ENCODE data around the gene ATXN1L.

Gene ATXN1L

DNA sequence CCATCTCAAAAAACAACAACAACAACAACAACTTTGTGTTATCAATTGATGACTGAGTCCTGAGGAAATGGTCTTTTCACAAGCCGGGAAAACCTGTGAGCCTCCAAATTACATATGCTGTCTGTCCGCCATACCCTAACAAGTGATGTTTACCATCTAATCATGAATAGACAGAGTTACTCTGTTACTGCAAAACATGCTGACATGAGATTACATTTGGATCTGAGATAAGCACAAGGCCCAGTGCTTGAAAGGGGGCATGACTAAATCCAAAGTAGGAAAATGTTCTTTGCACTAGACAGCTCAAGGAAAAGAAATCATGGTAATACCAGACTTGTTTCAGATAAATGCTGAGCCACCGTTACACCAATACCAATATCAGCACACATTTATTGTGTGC lies 8.6 kb upstream of the ATXN1L start:
- ATAC-seq (no peak), DNase-seq (ENCODE audit: low spot score in 2 of 2) (no peak)
- Mint-ChIP-seq H3K27ac (no peak overlapping the region), H3K4me3 (no peak overlapping the region), H3K9me3 (no peaks in the 10 kb centered on the region), H3K36me3 (no peaks in the 10 kb centered on the region), H3K4me1 (peaks cover 4% of the 10 kb centered on the region)

DNA sequence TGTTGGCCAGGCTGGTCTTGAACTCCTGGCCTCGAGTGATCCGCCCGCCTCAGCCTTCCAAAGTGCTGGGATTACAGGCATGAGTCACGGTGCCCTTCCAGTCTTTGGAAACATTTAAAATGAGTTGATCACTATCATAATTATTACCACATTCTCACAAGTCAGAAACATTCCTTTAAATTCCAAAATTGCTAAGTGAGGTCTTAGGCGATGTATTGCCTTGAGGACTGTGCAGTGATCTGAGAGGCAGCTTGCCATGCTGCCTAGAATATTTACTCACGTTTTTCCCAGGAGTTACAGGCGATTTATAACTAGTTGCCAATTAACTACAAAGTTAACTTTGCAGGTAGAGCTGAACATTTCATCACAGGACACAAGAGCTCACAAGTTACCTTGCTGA lies 5.7 kb upstream of the ATXN1L start:
- Mint-ChIP-seq H3K9me3 (no peaks in the 10 kb centered on the region), H3K4me1 (peaks cover 18% of the 10 kb centered on the region), H3K4me3 (no peak overlapping the region), H3K36me3 (peaks cover 1% of the 10 kb centered on the region), H3K27ac (no peak overlapping the region)
- ATAC-seq (no peak), DNase-seq (ENCODE audit: low spot score in 2 of 2) (no peak)

DNA sequence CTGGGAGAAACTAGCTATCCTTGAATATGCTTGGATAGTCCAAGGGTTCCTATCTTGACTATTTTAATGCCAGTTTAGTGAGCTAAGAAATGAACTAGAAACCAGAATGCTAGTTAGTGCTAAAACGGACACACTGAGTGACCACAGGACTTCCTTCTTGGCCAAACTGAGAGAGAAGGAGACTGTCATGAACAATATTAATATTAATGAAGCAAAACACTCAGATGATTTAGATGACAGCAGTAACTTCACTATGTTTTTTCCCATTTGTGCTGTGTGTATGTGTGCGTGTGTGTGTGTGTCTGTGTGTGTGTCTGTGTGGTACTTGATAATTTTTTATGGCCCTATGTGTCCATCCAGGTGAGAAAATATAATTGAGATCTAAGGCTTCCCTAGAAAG lies 2.2 kb upstream of the ATXN1L start:
- Mint-ChIP-seq H3K4me1 (peaks cover 45% of the 10 kb centered on the region), H3K9me3 (no peaks in the 10 kb centered on the region), H3K36me3 (peaks cover 28% of the 10 kb centered on the region), H3K27ac (no peak overlapping the region), H3K4me3 (no peak overlapping the region)
- DNase-seq (ENCODE audit: low spot score in 2 of 2) (no peak), ATAC-seq (no peak)

DNA sequence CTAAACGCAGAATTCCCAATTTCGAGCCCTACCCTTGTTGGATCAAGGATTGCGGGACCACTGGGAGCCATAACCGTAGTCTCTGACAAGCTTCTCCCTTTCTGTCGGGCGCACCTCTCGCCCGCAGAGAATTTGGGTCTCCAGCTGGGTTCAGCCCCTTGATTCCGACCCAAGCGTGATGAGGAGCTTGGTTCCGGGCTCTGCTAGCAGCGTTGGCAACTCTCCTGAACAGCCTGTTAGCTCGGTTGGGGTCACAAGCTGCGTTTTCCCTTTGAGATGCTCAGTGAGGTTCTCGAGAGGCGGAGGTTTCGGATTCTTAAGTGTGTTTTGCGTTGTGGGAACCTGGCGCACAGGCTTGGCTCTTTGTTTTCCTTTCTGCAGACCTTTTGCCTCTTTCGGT lies 655 bp downstream of the ATXN1L start:
- H3K36me3 Mint-ChIP-seq, result peaks cover 57% of the 10 kb centered on the region
- peak overlapping the region; percentile 90 for H3K4me3 Mint-ChIP-seq
- no peaks in the 10 kb centered on the region for H3K9me3 Mint-ChIP-seq
- DNase-seq (ENCODE audit: low spot score in 2 of 2) (no peak), ATAC-seq (no peak)
- peaks cover 64% of the 10 kb centered on the region for H3K4me1 Mint-ChIP-seq
- H3K27ac Mint-ChIP-seq, result peak overlapping the region; percentile 97

DNA sequence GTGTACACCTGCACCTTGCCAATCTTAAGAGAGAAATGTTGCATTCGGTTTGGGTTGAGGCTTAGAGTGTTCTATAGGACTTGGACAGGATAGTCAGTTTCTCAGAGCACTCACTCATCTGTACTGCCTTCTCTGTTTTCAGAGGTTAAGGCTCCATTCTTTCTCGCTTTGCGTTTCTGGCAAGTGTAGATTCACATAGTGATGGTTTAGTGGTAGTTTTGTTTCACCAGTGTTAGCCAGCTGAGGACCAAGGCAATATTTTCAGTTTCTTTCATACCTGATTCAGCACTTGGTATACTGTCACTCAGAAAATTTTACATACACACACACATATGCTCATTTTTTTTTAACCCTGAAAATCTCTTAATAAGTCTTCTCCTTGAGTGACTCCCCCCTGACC lies 1.3 kb downstream of the ATXN1L start:
- H3K4me3 Mint-ChIP-seq, result peak overlapping the region; percentile 90
- H3K9me3 Mint-ChIP-seq, result no peaks in the 10 kb centered on the region
- peaks cover 60% of the 10 kb centered on the region for H3K36me3 Mint-ChIP-seq
- DNase-seq (ENCODE audit: low spot score in 2 of 2) (no peak), ATAC-seq (no peak)
- peak overlapping the region; percentile 97 for H3K27ac Mint-ChIP-seq
- H3K4me1 Mint-ChIP-seq, result peaks cover 67% of the 10 kb centered on the region

DNA sequence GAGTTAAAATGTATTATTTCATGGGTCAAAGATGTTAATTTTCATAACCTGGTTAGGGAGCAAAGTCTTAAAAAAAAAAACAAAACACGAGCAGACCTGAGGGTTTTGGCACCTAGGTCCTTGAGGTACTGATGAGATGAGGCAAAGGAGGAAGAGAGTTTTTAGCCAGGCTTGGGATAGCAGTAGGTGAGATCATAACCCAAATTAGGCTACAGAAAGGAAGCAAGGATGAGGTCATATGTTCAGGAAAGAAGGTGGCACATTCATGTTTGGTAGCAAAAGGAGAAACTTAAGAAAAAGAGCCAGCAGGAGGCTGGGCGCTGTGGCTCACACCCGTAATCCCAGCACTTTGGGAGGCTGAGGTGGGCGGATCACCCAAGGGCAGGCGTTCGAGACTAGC lies 2.8 kb downstream of the ATXN1L start:
- Mint-ChIP-seq H3K4me3 (no peak overlapping the region), H3K4me1 (peaks cover 72% of the 10 kb centered on the region), H3K27ac (no peak overlapping the region), H3K36me3 (peaks cover 73% of the 10 kb centered on the region), H3K9me3 (no peaks in the 10 kb centered on the region)
- no peak for ATAC-seq
- no peak for DNase-seq (ENCODE audit: low spot score in 2 of 2)

DNA sequence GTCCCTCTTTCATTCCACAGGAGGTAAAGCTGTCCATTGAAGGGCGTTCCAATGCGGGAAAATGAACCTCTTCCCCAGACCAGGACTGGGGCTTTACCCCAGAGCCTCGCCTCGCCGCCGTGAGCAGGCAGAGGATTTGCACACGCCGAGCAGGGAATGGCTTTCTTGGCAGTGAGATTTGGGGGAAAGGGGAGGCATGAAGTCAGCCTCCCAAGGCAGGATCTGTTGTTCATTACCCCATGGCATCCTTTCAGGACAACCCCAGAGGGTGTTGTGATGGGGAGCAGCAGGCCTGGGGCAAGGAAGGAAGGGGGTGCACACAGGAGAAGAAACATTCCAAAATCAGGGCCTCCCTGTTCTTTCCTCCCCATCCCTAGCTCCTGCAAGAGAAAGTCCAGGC lies 6.0 kb downstream of the ATXN1L start:
- Mint-ChIP-seq H3K27ac (peak overlapping the region; percentile 91), H3K4me3 (no peak overlapping the region), H3K9me3 (no peaks in the 10 kb centered on the region), H3K36me3 (peaks cover 79% of the 10 kb centered on the region), H3K4me1 (peaks cover 90% of the 10 kb centered on the region)
- no peak for ATAC-seq
- DNase-seq (ENCODE audit: low spot score in 2 of 2), result no peak

DNA sequence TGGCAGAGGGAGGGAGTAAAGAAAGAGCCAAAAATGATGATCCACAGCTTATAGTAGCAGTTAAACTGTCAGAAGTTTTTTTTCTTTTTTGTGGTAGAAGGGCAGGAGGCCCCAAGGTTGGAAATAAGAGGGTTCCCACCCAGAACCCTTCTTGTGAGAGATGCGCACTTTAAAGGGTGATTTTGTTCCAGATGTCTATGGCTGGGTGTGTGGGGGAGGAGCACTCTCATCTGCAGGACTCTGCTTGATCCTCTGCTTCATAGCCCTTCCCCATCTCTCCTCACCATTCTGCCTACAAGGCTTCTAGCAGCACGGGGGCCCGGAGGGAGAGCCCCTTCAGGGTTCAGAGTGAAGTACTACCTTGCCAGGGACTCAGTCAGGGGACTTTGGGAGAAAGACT lies 6.4 kb downstream of the ATXN1L start:
- Mint-ChIP-seq H3K4me1 (peaks cover 90% of the 10 kb centered on the region), H3K27ac (peak overlapping the region; percentile 91), H3K9me3 (no peaks in the 10 kb centered on the region), H3K4me3 (no peak overlapping the region), H3K36me3 (peaks cover 79% of the 10 kb centered on the region)
- DNase-seq (ENCODE audit: low spot score in 2 of 2) (no peak), ATAC-seq (no peak)

DNA sequence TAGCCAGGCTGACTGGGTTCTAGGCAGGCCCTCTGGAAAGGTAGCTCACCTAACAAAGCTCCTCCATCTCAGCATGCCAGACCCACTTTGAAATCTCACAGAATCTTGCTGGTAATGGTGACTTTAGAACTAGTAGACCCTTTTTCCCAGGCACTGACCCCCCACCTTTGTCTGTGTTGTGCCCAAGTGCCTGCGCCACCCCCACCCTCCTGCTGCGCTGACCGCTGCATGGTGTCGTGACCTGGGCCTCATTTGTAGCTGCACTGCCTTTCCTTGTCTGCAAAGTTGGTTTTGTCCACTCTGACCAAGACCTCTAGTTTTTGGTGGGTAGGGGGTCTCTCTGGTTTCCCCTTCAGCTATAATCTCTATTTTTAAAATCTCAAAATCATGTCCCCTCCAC lies 6.8 kb downstream of the ATXN1L start:
- Mint-ChIP-seq H3K9me3 (no peaks in the 10 kb centered on the region), H3K4me3 (no peak overlapping the region), H3K27ac (peak overlapping the region; percentile 91), H3K36me3 (peaks cover 79% of the 10 kb centered on the region), H3K4me1 (peaks cover 90% of the 10 kb centered on the region)
- ATAC-seq, result no peak
- no peak for DNase-seq (ENCODE audit: low spot score in 2 of 2)

DNA sequence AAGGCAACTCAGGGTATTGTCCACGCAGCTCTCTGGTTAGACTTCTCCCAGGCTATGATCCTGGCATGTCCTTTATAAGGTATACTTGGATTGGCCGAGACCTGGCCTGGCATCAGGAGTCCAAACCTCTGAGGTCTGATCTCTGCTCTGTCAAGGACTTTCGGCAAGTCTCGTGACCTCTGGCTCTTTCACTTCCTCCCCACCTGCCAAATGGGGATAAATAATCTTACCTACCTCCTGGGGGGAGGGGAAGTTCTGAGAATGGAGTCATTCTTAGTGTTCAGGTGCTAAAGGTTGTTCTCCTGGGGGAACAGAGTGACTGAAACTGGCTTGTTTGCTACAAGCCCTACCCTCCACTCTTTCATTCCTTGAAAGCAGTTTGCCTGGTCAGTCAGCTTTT lies 7.6 kb downstream of the ATXN1L start:
- DNase-seq (ENCODE audit: low spot score in 2 of 2), result no peak
- Mint-ChIP-seq H3K36me3 (peaks cover 76% of the 10 kb centered on the region), H3K9me3 (no peaks in the 10 kb centered on the region), H3K4me1 (peaks cover 81% of the 10 kb centered on the region), H3K4me3 (no peak overlapping the region), H3K27ac (peak overlapping the region; percentile 91)
- ATAC-seq, result no peak

DNA sequence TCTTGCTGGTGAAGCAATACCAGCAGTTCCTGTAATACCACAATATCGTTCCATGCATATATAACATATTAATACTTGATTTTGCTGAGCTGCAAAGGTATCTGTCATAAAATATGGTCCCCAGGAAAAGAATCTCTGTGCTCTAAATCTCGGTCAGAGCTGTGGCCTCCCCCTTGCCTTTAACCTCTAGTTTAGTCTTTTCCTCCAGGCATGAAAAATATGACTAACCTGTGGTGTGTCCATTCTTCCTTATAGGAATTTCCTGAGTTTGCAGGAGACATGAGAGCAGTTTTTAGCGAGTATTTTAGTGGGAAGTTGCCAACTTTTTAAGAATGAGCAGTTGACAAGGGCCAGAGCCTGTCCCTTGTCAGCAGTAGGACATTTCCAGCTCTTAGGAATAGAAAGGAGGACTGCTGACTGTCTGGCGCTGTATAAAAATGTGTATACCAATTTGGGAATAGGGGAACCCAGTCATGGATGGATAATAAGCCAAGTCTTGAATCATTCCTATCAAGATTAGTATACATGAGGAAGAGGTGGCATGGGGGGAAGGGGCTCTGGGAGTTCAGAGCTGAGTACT lies 8.7 kb downstream of the ATXN1L start:
- no peak for DNase-seq (ENCODE audit: low spot score in 2 of 2)
- peaks cover 73% of the 10 kb centered on the region for H3K4me1 Mint-ChIP-seq
- ATAC-seq, result no peak
- no peak overlapping the region for H3K4me3 Mint-ChIP-seq
- peaks cover 75% of the 10 kb centered on the region for H3K36me3 Mint-ChIP-seq
- H3K27ac Mint-ChIP-seq, result peak overlapping the region; percentile 91
- no peaks in the 10 kb centered on the region for H3K9me3 Mint-ChIP-seq

DNA sequence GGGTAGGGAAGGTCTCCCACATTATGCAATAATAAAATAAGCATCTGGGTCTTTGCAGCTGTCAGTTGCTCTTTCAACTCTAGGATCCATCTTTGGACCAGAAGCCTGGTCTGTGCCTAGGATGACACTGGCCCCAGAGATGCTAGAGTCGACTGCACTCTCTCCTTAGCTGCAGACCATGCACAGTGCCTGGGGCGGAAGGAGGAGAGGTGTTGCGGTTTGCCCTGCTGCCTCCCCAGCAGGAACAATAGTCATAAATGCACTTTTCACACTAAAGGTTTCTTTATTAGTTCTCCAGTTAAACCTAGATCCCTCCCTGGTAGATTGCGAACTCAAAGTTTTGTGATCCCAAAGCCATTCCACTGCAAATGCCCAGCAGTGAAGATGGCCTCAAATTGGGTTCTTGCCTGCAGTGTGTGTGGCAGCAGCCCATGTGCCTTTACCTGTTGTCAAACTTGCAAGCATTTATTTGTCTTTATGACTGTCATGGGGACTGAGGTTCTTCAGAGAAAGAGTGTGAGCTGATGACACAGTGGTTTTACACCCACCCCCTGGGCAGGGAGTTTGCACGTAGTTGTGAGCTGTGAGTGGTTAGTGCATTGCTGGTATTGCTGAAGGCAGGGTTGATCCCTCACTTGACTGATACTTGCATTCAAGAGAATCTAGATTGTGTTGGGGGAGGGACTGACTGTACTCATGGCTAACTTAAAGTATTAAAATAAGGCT lies 10.3 kb downstream of the ATXN1L start:
- Mint-ChIP-seq H3K9me3 (no peaks in the 10 kb centered on the region), H3K36me3 (peaks cover 70% of the 10 kb centered on the region), H3K4me3 (peak overlapping the region; percentile 60), H3K27ac (peak overlapping the region; percentile 91), H3K4me1 (peaks cover 68% of the 10 kb centered on the region)
- DNase-seq (ENCODE audit: low spot score in 2 of 2) (peak; percentile 34 to 86), ATAC-seq (peak; percentile 97)

DNA sequence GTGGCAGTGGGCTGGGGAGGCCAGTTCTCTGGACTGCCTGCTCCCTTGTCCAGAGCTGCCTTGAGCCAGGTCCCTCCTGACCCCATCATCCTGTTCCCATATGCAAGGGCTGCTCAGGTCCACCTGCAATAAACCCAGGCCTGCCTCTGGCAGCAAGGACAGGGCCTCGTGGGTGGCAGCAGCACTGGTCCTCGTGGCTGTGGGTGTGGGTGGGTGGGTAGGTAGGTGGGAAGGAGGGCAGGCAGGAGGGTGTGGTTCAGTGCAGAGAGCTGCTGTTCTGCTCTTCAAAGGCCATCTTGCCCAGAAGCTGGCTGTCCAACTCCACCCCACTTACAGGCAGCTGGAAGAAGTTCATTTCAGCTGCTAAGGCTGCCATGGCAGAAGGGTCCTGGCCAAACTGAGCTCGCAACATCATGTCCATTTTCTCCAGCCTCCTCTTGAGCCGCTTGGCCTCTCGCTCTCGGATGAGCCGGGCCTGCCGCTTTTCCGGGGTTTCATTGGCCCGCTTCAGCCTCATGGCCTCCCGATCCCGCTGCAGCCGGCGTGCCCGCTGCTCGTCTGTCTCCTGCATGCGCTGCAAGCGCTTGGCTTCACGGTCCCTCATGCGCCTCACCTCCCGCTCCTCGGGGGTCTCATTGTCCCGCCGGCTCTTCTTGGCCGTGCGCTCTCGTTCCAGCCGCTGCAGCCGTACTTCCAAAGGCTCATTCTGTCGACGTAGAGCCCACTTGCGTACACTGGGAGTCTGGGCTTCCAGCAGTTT lies 14.2 kb downstream of the ATXN1L start:
- Mint-ChIP-seq H3K4me1 (peaks cover 39% of the 10 kb centered on the region), H3K4me3 (no peak overlapping the region), H3K36me3 (peaks cover 65% of the 10 kb centered on the region), H3K27ac (no peak overlapping the region), H3K9me3 (no peaks in the 10 kb centered on the region)
- no peak for ATAC-seq
- no peak for DNase-seq (ENCODE audit: low spot score in 2 of 2)

DNA sequence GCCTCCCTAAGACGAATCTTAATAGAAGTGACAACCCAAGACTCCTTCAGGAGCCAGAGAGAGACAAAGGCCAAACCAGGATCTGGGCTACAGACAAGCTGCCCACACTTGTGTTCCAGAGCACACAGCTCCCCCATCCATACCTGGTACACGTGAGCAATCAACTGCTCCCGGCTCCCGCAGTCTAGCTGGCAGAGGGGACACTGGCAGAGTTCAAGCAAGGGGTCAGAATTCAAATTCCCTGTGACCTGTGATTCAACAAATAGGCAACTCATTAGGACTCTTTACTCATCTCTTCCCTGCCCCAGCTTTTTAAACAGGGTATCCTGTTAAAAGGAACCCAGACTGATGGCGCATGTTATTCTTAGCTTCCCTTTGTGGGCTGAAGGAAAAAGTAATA lies 18.2 kb downstream of the ATXN1L start:
- H3K36me3 Mint-ChIP-seq, result peaks cover 41% of the 10 kb centered on the region
- peaks cover 20% of the 10 kb centered on the region for H3K4me1 Mint-ChIP-seq
- peak overlapping the region; percentile 20 for H3K27ac Mint-ChIP-seq
- no peak overlapping the region for H3K4me3 Mint-ChIP-seq
- H3K9me3 Mint-ChIP-seq, result no peaks in the 10 kb centered on the region
- ATAC-seq (no peak), DNase-seq (ENCODE audit: low spot score in 2 of 2) (no peak)

DNA sequence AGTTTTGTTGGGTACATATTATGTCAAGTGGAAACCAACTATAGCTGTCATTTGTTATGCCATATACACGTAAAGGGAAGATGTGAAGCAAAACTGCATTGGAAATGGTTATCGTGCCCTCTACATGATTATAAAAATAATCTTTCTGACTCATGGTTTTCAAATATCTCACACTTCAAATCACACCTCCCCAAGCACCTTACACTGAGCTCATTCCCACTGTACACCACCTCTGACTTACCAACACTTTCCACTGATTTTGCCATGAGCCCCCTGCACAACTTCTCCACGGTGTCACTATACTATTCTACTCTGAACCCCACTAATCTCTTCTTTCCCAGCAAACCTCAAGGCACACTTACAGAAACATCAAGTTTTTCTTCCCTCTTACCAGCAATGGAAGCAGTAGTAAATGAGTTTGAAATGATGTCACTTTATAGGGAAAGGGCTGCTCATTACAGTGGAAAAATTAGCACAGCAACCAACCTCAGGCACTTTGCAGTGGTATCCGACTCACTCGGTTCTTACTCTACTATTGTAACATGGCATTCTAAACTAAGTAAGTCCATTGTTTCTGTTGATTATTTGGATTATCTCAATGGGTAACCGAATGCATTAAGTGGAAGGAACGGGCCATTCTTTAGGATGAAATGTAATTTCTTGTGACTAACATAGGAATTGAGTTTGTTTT lies 19.5 kb downstream of the ATXN1L start:
- ATAC-seq (peak; percentile 69), DNase-seq (ENCODE audit: low spot score in 2 of 2) (no peak)
- H3K36me3 Mint-ChIP-seq, result peaks cover 43% of the 10 kb centered on the region
- no peaks in the 10 kb centered on the region for H3K9me3 Mint-ChIP-seq
- no peak overlapping the region for H3K4me3 Mint-ChIP-seq
- peaks cover 21% of the 10 kb centered on the region for H3K4me1 Mint-ChIP-seq
- H3K27ac Mint-ChIP-seq, result peak overlapping the region; percentile 20
